ENCODE data around the gene ATP5ME. TPM values are rescaled to one million over a fixed set of nuclear protein-coding genes. Genes with fewer than 3 reads are reported as not detected.

ATP5ME gene
- total RNA-seq, 2 donors from 2014 or later: 20.2 to 37.9 TPM

GRCh38 chr4:712916-713632, 39.0 kb upstream of the ATP5ME start:
- DNase-seq: no peak
- peaks cover 5% of the 10 kb centered on the region for H3K4me1 ChIP-seq
- WGBS, 2 donors: 90 to 92% methylated on average over 2 to 9 of the region's 9 CpGs
- no peaks in the 10 kb centered on the region for H3K27me3 ChIP-seq
- no peak overlapping the region for H3K4me3 ChIP-seq
- no peaks in the 10 kb centered on the region for H3K9me3 ChIP-seq
- no peaks in the 10 kb centered on the region for H3K36me3 ChIP-seq (replicated peaks in 1 of 2; ENCODE audit: insufficient read depth in 1 of 2, low read depth in 2 of 2)
- H3K27ac ChIP-seq: no peak overlapping the region
- no peak for ATAC-seq
- TF ChIP-seq CTCF (IDR thresholded peaks at IDR 0.05): no peak
- TF ChIP-seq POLR2A (IDR thresholded peaks at IDR 0.05): no peak
- intact Hi-C loops (cut with DNase I): no loop called here

GRCh38 chr4:712093-712492, 38.0 kb upstream of the ATP5ME start:
- Histone ChIP-seq H3K36me3 (replicated peaks in 1 of 2; ENCODE audit: insufficient read depth in 1 of 2, low read depth in 2 of 2) (no peaks in the 10 kb centered on the region), H3K9me3 (no peaks in the 10 kb centered on the region), H3K4me1 (peaks cover 15% of the 10 kb centered on the region), H3K27ac (no peak overlapping the region), H3K27me3 (no peaks in the 10 kb centered on the region), H3K4me3 (no peak overlapping the region)
- TF ChIP-seq CTCF (IDR thresholded peaks at IDR 0.05) (no peak), POLR2A (IDR thresholded peaks at IDR 0.05) (no peak)
- DNase-seq: no peak
- WGBS, 2 donors: 48 to 49% methylated on average over 3 of the region's 3 CpGs
- intact Hi-C loops (cut with DNase I): no loop called here
- ATAC-seq: no peak

GRCh38 chr4:710916-711315, 36.8 kb upstream of the ATP5ME start:
- DNase-seq: no peak

GRCh38 chr4:710116-710515, 36.0 kb upstream of the ATP5ME start:
- TF ChIP-seq POLR2A (IDR thresholded peaks at IDR 0.05): no peak
- TF ChIP-seq CTCF (IDR thresholded peaks at IDR 0.05): no peak
- DNase-seq (no peak), ATAC-seq (no peak)
- 81 to 84% methylated on average over 5 to 9 of the region's 9 CpGs for WGBS, 2 donors
- Histone ChIP-seq H3K27ac (no peak overlapping the region), H3K9me3 (no peaks in the 10 kb centered on the region), H3K4me1 (peaks cover 29% of the 10 kb centered on the region), H3K4me3 (no peak overlapping the region), H3K36me3 (replicated peaks in 1 of 2; ENCODE audit: insufficient read depth in 1 of 2, low read depth in 2 of 2) (no peaks in the 10 kb centered on the region), H3K27me3 (no peaks in the 10 kb centered on the region)
- intact Hi-C loops (cut with DNase I): no loop called here

More at GRCh38 chr4:710916-711315, 36.8 kb upstream of the ATP5ME start:
- 93 to 96% methylated on average over 10 to 13 of the region's 13 CpGs for WGBS, 2 donors
- no peaks in the 10 kb centered on the region for H3K9me3 ChIP-seq
- peaks cover 27% of the 10 kb centered on the region for H3K4me1 ChIP-seq
- H3K4me3 ChIP-seq: no peak overlapping the region
- H3K27ac ChIP-seq: no peak overlapping the region
- no peaks in the 10 kb centered on the region for H3K36me3 ChIP-seq (replicated peaks in 1 of 2; ENCODE audit: insufficient read depth in 1 of 2, low read depth in 2 of 2)
- no peak for TF ChIP-seq POLR2A (IDR thresholded peaks at IDR 0.05)
- no peak for TF ChIP-seq CTCF (IDR thresholded peaks at IDR 0.05)
- intact Hi-C loops (cut with DNase I): no loop called here
- ATAC-seq: no peak
- no peaks in the 10 kb centered on the region for H3K27me3 ChIP-seq

- no peak overlapping the region for H3K27ac ChIP-seq
- peaks cover 34% of the 10 kb centered on the region for H3K4me1 ChIP-seq
- no peaks in the 10 kb centered on the region for H3K27me3 ChIP-seq
- no peak overlapping the region for H3K4me3 ChIP-seq
- H3K36me3 ChIP-seq (replicated peaks in 1 of 2; ENCODE audit: insufficient read depth in 1 of 2, low read depth in 2 of 2): no peaks in the 10 kb centered on the region
- no peaks in the 10 kb centered on the region for H3K9me3 ChIP-seq
- TF ChIP-seq CTCF (IDR thresholded peaks at IDR 0.05): no peak
- TF ChIP-seq POLR2A (IDR thresholded peaks at IDR 0.05): no peak
- WGBS, 2 donors: 91 to 92% methylated on average over 6 of the region's 6 CpGs
- no peak for DNase-seq
- intact Hi-C loops (cut with DNase I): no loop called here
- no peak for ATAC-seq
These were observed 35.3 kb upstream of the ATP5ME start for GRCh38 chr4:709348-709747.

Measured in body of pancreas (tissue), 4 donors.